GM10266 (cell line): ENCODE measurements around the gene TTLL9.

Experiments
- DNase-seq: peaks from one replicate; pipeline ENCODE4 v3.0.0; 2012; ENCODE audit errors: extremely low spot score
- CTCF ChIP-seq: IDR thresholded peaks from 2 replicates; pipeline ENCODE4 v1.5.1; 2012; ENCODE audit warnings: mild to moderate bottlenecking, low read depth; ENCODE audit not compliant: control insufficient read depth, insufficient read depth; ENCODE audit errors: missing control alignments

Gene TTLL9

GRCh38 chr20:31833130-31833930, 37.1 kb upstream of the TTLL9 start:
- TF ChIP-seq CTCF, result peak; percentile 81
- peak; percentile 76 for DNase-seq

GRCh38 chr20:31833931-31834521, 36.4 kb upstream of the TTLL9 start:
- DNase-seq, result no peak
- no peak for TF ChIP-seq CTCF

- no peak for TF ChIP-seq CTCF
- no peak for DNase-seq
Observed at GRCh38 chr20:31835554-31835953, 34.9 kb upstream of the TTLL9 start.

- peak; percentile 58 for DNase-seq
- no peak for TF ChIP-seq CTCF
Observed at GRCh38 chr20:31835977-31836852, 34.2 kb upstream of the TTLL9 start.

GRCh38 chr20:31836853-31837608, 33.4 kb upstream of the TTLL9 start:
- no peak for DNase-seq
- no peak for TF ChIP-seq CTCF

GRCh38 chr20:31837896-31838397, 32.5 kb upstream of the TTLL9 start:
- no peak for TF ChIP-seq CTCF
- no peak for DNase-seq
